Subcutaneous abdominal adipose tissue (tissue), 5 donors: ENCODE measurements around the gene KCNAB2.
"Not testable (repeated sequence)": the region's sequence is repeated elsewhere in the genome, so short reads cannot be mapped to it uniquely, and the experiment has no call there.

Experiments
- H3K27ac ChIP-seq: one replicate; pipeline ENCODE4 v1.7.0; 2013; ENCODE audit warnings: low read depth, mild to moderate bottlenecking, inconsistent platforms, low read length, moderate library complexity
- H3K27me3 ChIP-seq, 5 donors: one replicate each; pipeline ENCODE4 v1.7.0; 2013; ENCODE audit warnings: low read length in 5 of 5, inconsistent platforms in 1 of 5; ENCODE audit not compliant: control insufficient read depth in 5 of 5, insufficient read depth in 4 of 5
- H3K36me3 ChIP-seq, 5 donors: one replicate each; pipeline ENCODE4 v1.7.0; 2013; ENCODE audit warnings: low read length in 5 of 5; ENCODE audit not compliant: control insufficient read depth in 5 of 5, insufficient read depth in 5 of 5
- H3K4me1 ChIP-seq, 5 donors: one replicate each; pipeline ENCODE4 v1.7.0; 2013; ENCODE audit warnings: low read length in 5 of 5, mild to moderate bottlenecking in 3 of 5, moderate library complexity in 1 of 5; ENCODE audit not compliant: control insufficient read depth in 5 of 5, insufficient read depth in 5 of 5
- H3K4me3 ChIP-seq, 5 donors: one replicate each; pipeline ENCODE4 v1.7.0; 2013; ENCODE audit warnings: low read length in 5 of 5, low read depth in 1 of 5
- H3K9ac ChIP-seq, 5 donors: one replicate each; pipeline ENCODE4 v1.7.0; 2013; ENCODE audit warnings: low read length in 5 of 5, mild to moderate bottlenecking in 4 of 5, moderate library complexity in 3 of 5
- H3K9me3 ChIP-seq, 5 donors: one replicate each; pipeline ENCODE4 v1.7.0; 2013; ENCODE audit warnings: low read length in 5 of 5; ENCODE audit not compliant: control insufficient read depth in 5 of 5
- donor health status: healthy.
- donor health status: healthy.
- donor health status: healthy.
- donor health status: healthy.
- donor health status: healthy.

Gene KCNAB2

GRCh38 chr1:6009120-6010040 lies 36.3 kb upstream of the KCNAB2 start:
- H3K36me3 ChIP-seq = no peaks in the 10 kb centered on the region
- no peak overlapping the region for H3K27ac ChIP-seq
- H3K9ac ChIP-seq = no peak overlapping the region
- H3K4me1 ChIP-seq = peaks cover 0 to 9% (median 0%) of the 10 kb centered on the region in 5 donors
- no peak overlapping the region for H3K4me3 ChIP-seq
- peaks cover 0 to 8% (median 0%) of the 10 kb centered on the region in 5 donors for H3K27me3 ChIP-seq
- no peaks in the 10 kb centered on the region for H3K9me3 ChIP-seq

GRCh38 chr1:6010554-6010953 lies 35.1 kb upstream of the KCNAB2 start:
- Histone ChIP-seq H3K27me3 (peaks cover 0 to 8% (median 0%) of the 10 kb centered on the region in 5 donors), H3K36me3 (no peaks in the 10 kb centered on the region), H3K4me1 (peaks cover 0 to 13% (median 3%) of the 10 kb centered on the region in 5 donors), H3K4me3 (no peak overlapping the region), H3K27ac (no peak overlapping the region), H3K9me3 (no peaks in the 10 kb centered on the region), H3K9ac (no peak overlapping the region)

- peaks cover 0 to 8% (median 0%) of the 10 kb centered on the region in 5 donors for H3K27me3 ChIP-seq
- no peak overlapping the region for H3K27ac ChIP-seq
- H3K9ac ChIP-seq = no peak overlapping the region
- peaks cover 0 to 13% (median 3%) of the 10 kb centered on the region in 5 donors for H3K4me1 ChIP-seq
- H3K36me3 ChIP-seq = no peaks in the 10 kb centered on the region
- no peak overlapping the region for H3K4me3 ChIP-seq
- no peaks in the 10 kb centered on the region for H3K9me3 ChIP-seq
Observed at GRCh38 chr1:6011161-6011945, 34.3 kb upstream of the KCNAB2 start.

GRCh38 chr1:6011946-6012258 lies 33.8 kb upstream of the KCNAB2 start:
- Histone ChIP-seq H3K4me1 (peaks cover 0 to 13% (median 3%) of the 10 kb centered on the region in 5 donors), H3K9ac (no peak overlapping the region), H3K27ac (no peak overlapping the region), H3K36me3 (no peaks in the 10 kb centered on the region), H3K9me3 (no peaks in the 10 kb centered on the region), H3K4me3 (no peak overlapping the region), H3K27me3 (peaks cover 0 to 8% (median 0%) of the 10 kb centered on the region in 5 donors)

GRCh38 chr1:6012529-6013318 lies 33.0 kb upstream of the KCNAB2 start:
- no peaks in the 10 kb centered on the region for H3K9me3 ChIP-seq
- H3K27me3 ChIP-seq = peaks cover 0 to 3% (median 0%) of the 10 kb centered on the region in 5 donors
- peaks cover 0 to 13% (median 3%) of the 10 kb centered on the region in 5 donors for H3K4me1 ChIP-seq
- H3K36me3 ChIP-seq = no peaks in the 10 kb centered on the region
- H3K4me3 ChIP-seq = no peak overlapping the region
- no peak overlapping the region for H3K27ac ChIP-seq
- H3K9ac ChIP-seq = no peak overlapping the region

- no peak overlapping the region for H3K27ac ChIP-seq
- peaks cover 0 to 13% (median 3%) of the 10 kb centered on the region in 5 donors for H3K4me1 ChIP-seq
- no peak overlapping the region for H3K4me3 ChIP-seq
- H3K36me3 ChIP-seq = no peaks in the 10 kb centered on the region
- H3K9me3 ChIP-seq = no peaks in the 10 kb centered on the region
- H3K27me3 ChIP-seq = peaks cover 0 to 5% (median 0%) of the 10 kb centered on the region in 5 donors
- no peak overlapping the region for H3K9ac ChIP-seq
Observed at GRCh38 chr1:6013491-6013890, 32.2 kb upstream of the KCNAB2 start.

GRCh38 chr1:6014130-6014999 lies 31.3 kb upstream of the KCNAB2 start:
- H3K9ac ChIP-seq = no peak overlapping the region
- peaks cover 0 to 7% (median 2%) of the 10 kb centered on the region in 5 donors for H3K4me1 ChIP-seq
- H3K4me3 ChIP-seq = no peak overlapping the region
- no peaks in the 10 kb centered on the region for H3K36me3 ChIP-seq
- H3K27me3 ChIP-seq = peaks cover 0 to 5% (median 0%) of the 10 kb centered on the region in 5 donors
- no peak overlapping the region for H3K27ac ChIP-seq
- H3K9me3 ChIP-seq = no peaks in the 10 kb centered on the region

GRCh38 chr1:6016191-6016865 lies 29.4 kb upstream of the KCNAB2 start:
- Histone ChIP-seq H3K27me3 (peaks cover 0 to 3% (median 0%) of the 10 kb centered on the region in 5 donors), H3K27ac (no peak overlapping the region), H3K4me1 (peaks cover 0 to 5% (median 2%) of the 10 kb centered on the region in 5 donors), H3K9me3 (no peaks in the 10 kb centered on the region), H3K36me3 (no peaks in the 10 kb centered on the region), H3K9ac (no peak overlapping the region), H3K4me3 (no peak overlapping the region)

- not testable (repeated sequence) for H3K4me1 ChIP-seq, H3K4me3 ChIP-seq, H3K27ac ChIP-seq, H3K27me3 ChIP-seq, H3K9ac ChIP-seq, H3K36me3 ChIP-seq, H3K9me3 ChIP-seq
Observed at GRCh38 chr1:6017654-6018053, 28.0 kb upstream of the KCNAB2 start.
